Ovary (tissue), 9 donors: Measurements from ENCODE around the gene PFDN6. TPM values are rescaled to one million over a fixed set of nuclear protein-coding genes. Genes with fewer than 3 reads are reported as not detected.

Experiments used
- DNase-seq, 5 donors: peaks; one replicate each; pipeline ENCODE4 v3.0.0-alpha.2; 2019 to 2020
- H3K27ac ChIP-seq, 2 donors: fragments of 200-600 bp; one replicate each; pipeline versions ENCODE4 v1.5.1 to v1.8.0; 2019 to 2022
- H3K27me3 ChIP-seq: fragments of 200-600 bp; one replicate; pipeline ENCODE4 v1.8.0; 2022
- H3K36me3 ChIP-seq: fragments of 200-600 bp; sonication (generic); one replicate; pipeline ENCODE4 v1.5.1; 2019
- H3K4me1 ChIP-seq: one replicate; pipeline ENCODE4 v1.8.1; 2013; ENCODE audit warnings: mild to moderate bottlenecking, moderate library complexity; ENCODE audit not compliant: insufficient read depth
- H3K4me3 ChIP-seq: fragments of 200-600 bp; sonication (generic); one replicate; pipeline ENCODE4 v1.5.1; 2017
- H3K9me3 ChIP-seq, 2 donors: fragments of 200-600 bp in 1 of 2; sonication (generic) in 1 of 2; one replicate each; pipeline versions ENCODE4 v1.5.1 to v1.8.1; 2013 to 2019; ENCODE audit warnings: mild to moderate bottlenecking in 1 of 2, moderate library complexity in 1 of 2
- CTCF ChIP-seq, 3 donors: fragments of 450-650 bp in 2 of 3; fragments of 200-600 bp in 1 of 3; IDR thresholded peaks; one replicate each; pipeline versions ENCODE4 v1.5.1 to v1.8.0; 2016 to 2022; ENCODE audit warnings: antibody characterized with exemption in 3 of 3, mild to moderate bottlenecking in 1 of 3
- EP300 ChIP-seq: sonication (generic); formaldehyde crosslinking; IDR thresholded peaks from one replicate; pipeline ENCODE4 v1.6.1; 2017; ENCODE audit warnings: antibody characterized with exemption
- POLR2A ChIP-seq: fragments of 450-650 bp; IDR thresholded peaks from one replicate; pipeline ENCODE4 v1.6.1; 2017; ENCODE audit warnings: antibody characterized with exemption, mild to moderate bottlenecking, moderate library complexity
- WGBS, 3 donors: extraction: QIAGEN DNeasy Blood & Tissue Kit in 1 of 3; methylation state at CpG; one replicate each; pipeline versions ENCODE4 v1.1.5 to v1.1.7; 2013 to 2017; 5-methylcytosine and 5-hydroxymethylcytosine counted together
- intact Hi-C, 4 donors: fragments of 100-400 bp; cut with DNase I; formaldehyde crosslinking; loops; one replicate each; pipeline versions ENCODE4 v1.11.0 to v1.15.1; 2022 to 2023
- polyA plus RNA-seq, 2 donors: library from polyadenylated mRNA; stranded (reverse); fragments of 200-250 nt in 1 of 2; fragments of 350-450 nt in 1 of 2; fragmentation: Illumina TruSeq in 1 of 2; extraction: RNeasy Lipid Tissue Mini Kit (QIAGEN cat#74804) in 1 of 2; gene quantifications; one replicate each; pipeline ENCODE4 v1.2.3, GENCODE V29; 2013 to 2014
- total RNA-seq, 7 donors: library from RNA; depleted of rRNA in 2 of 7; stranded (reverse); fragments of >200 nt in 2 of 7; fragmentation: NEBNext Ultra II Directional in 3 of 7; extraction: Animal tissue kit (Norgen Biotek cat#: 25700) in 3 of 7; gene quantifications; one replicate each; pipeline versions ENCODE4 v1.1.0 to v1.2.4, GENCODE V29; 2016 to 2023
- donor health status: DM: no; HTN: no; CAD: no; lungs with moderate emphysema.
- donor health status: DM: no; HTN: no; CAD: no.
- donor health status: Bipolar disorder and iron deficiency.
- donor health status: DM: yes; HTN: yes; CAD: no.
- donor health status: DM: no; HTN: no; CAD: no.
- donor health status: DM: yes; HTN: yes; CAD: no.

The PFDN6 gene
- total and polyA plus RNA-seq, 9 donors, result 9.8 to 83.0 (median 42.7) TPM

- Histone ChIP-seq H3K9me3 (no peaks in the 10 kb centered on the region), H3K27me3 (no peaks in the 10 kb centered on the region), H3K27ac (peak overlapping the region; percentile 93 to 96), H3K4me1 (peaks cover 8% of the 10 kb centered on the region), H3K4me3 (peak overlapping the region; percentile 64), H3K36me3 (no peaks in the 10 kb centered on the region)
- peak in 4 of 5 donors; percentile 67 to 85 (median 68) for DNase-seq
- TF ChIP-seq POLR2A, result peak; percentile 34
- no peak for TF ChIP-seq EP300
- intact Hi-C loops, result loop anchor here in 2 of 4 donors (10.0 kb wide), 2 partner anchors 100 to 110 kb away; partner anchors contain the start of genes CUTA (in 1 of the 2), PHF1 (in 1 of the 2) and SYNGAP1 (in 1 of the 2)
- 0 to 1% (median 1%) methylated on average over 10 of the region's 10 CpGs for WGBS, 3 donors
Measured at GRCh38 chr6:33314515-33314942, 25.1 kb downstream of the PFDN6 start.

- intact Hi-C loops, result loop anchor here in 2 of 4 donors (5.0 to 10.0 kb wide), 3 partner anchors 43 to 110 kb away; partner anchors contain the start of genes CUTA (in 1 of the 2), PHF1 (in 1 of the 2), RPS18 (in 1 of the 2) and SYNGAP1 (in 1 of the 2)
- Histone ChIP-seq H3K27ac (peak overlapping the region; percentile 59 to 93), H3K36me3 (no peaks in the 10 kb centered on the region), H3K4me1 (peaks cover 8% of the 10 kb centered on the region), H3K4me3 (peak overlapping the region; percentile 64), H3K27me3 (no peaks in the 10 kb centered on the region), H3K9me3 (no peaks in the 10 kb centered on the region)
- peak; percentile 58 to 76 (median 72) for DNase-seq
- WGBS, 3 donors, result 29 to 36% (median 35%) methylated on average over 46 to 47 of the region's 47 CpGs
- no peak for TF ChIP-seq POLR2A
- no peak for TF ChIP-seq EP300
- no peak for TF ChIP-seq CTCF (IDR thresholded peaks at IDR 0.05)
Measured at GRCh38 chr6:33314943-33315792, 25.8 kb downstream of the PFDN6 start.

GRCh38 chr6:33315793-33316602, 26.6 kb downstream of the PFDN6 start:
- DNase-seq, result peak in 3 of 5 donors; percentile 19 to 48 (median 41)
- no peak overlapping the region for H3K4me3 ChIP-seq
- H3K27ac ChIP-seq, result no peak overlapping the region
- H3K9me3 ChIP-seq, result no peaks in the 10 kb centered on the region
- WGBS, 3 donors, result 83 to 86% (median 86%) methylated on average over 17 of the region's 17 CpGs
- intact Hi-C loops, result loop anchor here in 2 of 4 donors (5.0 to 10.0 kb wide), 3 partner anchors 44 to 109 kb away; partner anchors contain the start of genes CUTA (in 1 of the 2), PHF1 (in 1 of the 2), RPS18 (in 1 of the 2) and SYNGAP1 (in 1 of the 2)
- H3K36me3 ChIP-seq, result no peaks in the 10 kb centered on the region
- peaks cover 8% of the 10 kb centered on the region for H3K4me1 ChIP-seq
- TF ChIP-seq POLR2A, result no peak
- TF ChIP-seq CTCF (IDR thresholded peaks at IDR 0.05), result no peak
- no peak for TF ChIP-seq EP300
- H3K27me3 ChIP-seq, result no peaks in the 10 kb centered on the region

GRCh38 chr6:33316603-33317418, 27.4 kb downstream of the PFDN6 start:
- Histone ChIP-seq H3K27me3 (no peaks in the 10 kb centered on the region), H3K4me1 (peaks cover 12% of the 10 kb centered on the region), H3K9me3 (no peaks in the 10 kb centered on the region), H3K27ac (peak overlapping the region; percentile 81 to 83), H3K4me3 (peak overlapping the region; percentile 49), H3K36me3 (no peaks in the 10 kb centered on the region)
- WGBS, 3 donors, result 65 to 73% (median 66%) methylated on average over 19 of the region's 19 CpGs
- peak; percentile 31 to 67 (median 60) for DNase-seq
- intact Hi-C loops, result loop anchor here in 2 of 4 donors (5.0 to 10.0 kb wide), 3 partner anchors 45 to 108 kb away; partner anchors contain the start of genes CUTA (in 1 of the 2), PHF1 (in 1 of the 2), RPS18 (in 1 of the 2) and SYNGAP1 (in 1 of the 2)
- TF ChIP-seq POLR2A (no peak), CTCF (IDR thresholded peaks at IDR 0.05) (no peak), EP300 (no peak)
